PFSK-1 (cell line): Measurements from ENCODE around the gene CYLD.

Experiments
- FOXP2 ChIP-seq: optimal IDR thresholded peaks from 2 replicates; pipeline ENCODE3; 2011; ENCODE audit warnings: borderline replicate concordance, control low read depth, inconsistent platforms; ENCODE audit not compliant: insufficient read depth; ENCODE audit errors: extremely low read length, extremely low read depth
- POLR2AphosphoS5 ChIP-seq: IDR thresholded peaks from 2 replicates; pipeline ENCODE4 v1.6.1; 2012; ENCODE audit warnings: low read depth, mild to moderate bottlenecking, control low read depth, low read length, moderate library complexity
- TAF1 ChIP-seq: IDR thresholded peaks from 2 replicates; pipeline ENCODE4 v1.6.1; 2012; ENCODE audit warnings: low read length, control low read depth, borderline replicate concordance; ENCODE audit not compliant: insufficient read depth

DNA sequence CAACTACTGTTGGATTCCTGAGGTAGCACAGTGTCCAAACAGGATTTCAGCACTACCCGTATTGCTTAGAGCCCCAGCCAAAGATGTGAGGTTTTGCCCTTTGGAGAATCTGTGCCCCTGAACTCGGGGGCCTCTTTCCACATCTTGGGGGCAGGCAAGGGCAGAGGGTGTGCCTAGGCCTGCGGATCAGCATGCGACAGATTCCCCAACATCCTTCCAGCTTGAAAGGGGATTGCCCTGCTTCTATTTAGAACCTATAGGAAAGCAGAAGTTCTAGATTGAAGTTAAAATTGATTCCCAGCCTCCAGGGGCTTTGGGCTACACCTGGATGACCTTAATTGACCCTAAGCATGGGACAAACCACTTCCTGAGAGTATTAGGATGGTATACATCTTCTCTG, 28.9 kb upstream of the CYLD start:
- TF ChIP-seq TAF1 = no peak
- no peak for TF ChIP-seq FOXP2
- no peak for TF ChIP-seq POLR2AphosphoS5
